ENCODE results near the gene CD59.

The CD59 gene

GRCh38 chr11:33697997-33698396 is 38.2 kb downstream of the CD59 start:
- no peak for DNase-seq (ENCODE audit: low spot score)
- TF ChIP-seq, protein P1, sequence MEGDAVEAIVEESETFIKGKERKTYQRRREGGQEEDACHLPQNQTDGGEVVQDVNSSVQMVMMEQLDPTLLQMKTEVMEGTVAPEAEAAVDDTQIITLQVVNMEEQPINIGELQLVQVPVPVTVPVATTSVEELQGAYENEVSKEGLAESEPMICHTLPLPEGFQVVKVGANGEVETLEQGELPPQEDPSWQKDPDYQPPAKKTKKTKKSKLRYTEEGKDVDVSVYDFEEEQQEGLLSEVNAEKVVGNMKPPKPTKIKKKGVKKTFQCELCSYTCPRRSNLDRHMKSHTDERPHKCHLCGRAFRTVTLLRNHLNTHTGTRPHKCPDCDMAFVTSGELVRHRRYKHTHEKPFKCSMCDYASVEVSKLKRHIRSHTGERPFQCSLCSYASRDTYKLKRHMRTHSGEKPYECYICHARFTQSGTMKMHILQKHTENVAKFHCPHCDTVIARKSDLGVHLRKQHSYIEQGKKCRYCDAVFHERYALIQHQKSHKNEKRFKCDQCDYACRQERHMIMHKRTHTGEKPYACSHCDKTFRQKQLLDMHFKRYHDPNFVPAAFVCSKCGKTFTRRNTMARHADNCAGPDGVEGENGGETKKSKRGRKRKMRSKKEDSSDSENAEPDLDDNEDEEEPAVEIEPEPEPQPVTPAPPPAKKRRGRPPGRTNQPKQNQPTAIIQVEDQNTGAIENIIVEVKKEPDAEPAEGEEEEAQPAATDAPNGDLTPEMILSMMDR (IDR thresholded peaks at IDR 0.05; ENCODE audit: borderline replicate concordance, control extremely low read depth, extremely low read depth, insufficient read depth, missing control alignments): no peak
- in situ Hi-C loops (cut with MboI; ENCODE audit: low sequenced_read_pairs, unreplicated experiment): no loop called here

- in situ Hi-C loops (cut with MboI; ENCODE audit: low sequenced_read_pairs, unreplicated experiment): no loop called here
- DNase-seq (ENCODE audit: low spot score): no peak
- TF ChIP-seq, protein P1 (IDR thresholded peaks at IDR 0.05; ENCODE audit: borderline replicate concordance, control extremely low read depth, extremely low read depth, insufficient read depth, missing control alignments): no peak
Measured at GRCh38 chr11:33696931-33697638, 39.1 kb downstream of the CD59 start.

GRCh38 chr11:33696411-33696810 is 39.8 kb downstream of the CD59 start:
- TF ChIP-seq, protein P1 (IDR thresholded peaks at IDR 0.05; ENCODE audit: borderline replicate concordance, control extremely low read depth, extremely low read depth, insufficient read depth, missing control alignments): no peak
- DNase-seq (ENCODE audit: low spot score): no peak
- in situ Hi-C loops (cut with MboI; ENCODE audit: low sequenced_read_pairs, unreplicated experiment): no loop called here

GRCh38 chr11:33695051-33695566 is 41.1 kb downstream of the CD59 start:
- in situ Hi-C loops (cut with MboI; ENCODE audit: low sequenced_read_pairs, unreplicated experiment): no loop called here
- no peak for DNase-seq (ENCODE audit: low spot score)
- TF ChIP-seq, protein P1 (IDR thresholded peaks at IDR 0.05; ENCODE audit: borderline replicate concordance, control extremely low read depth, extremely low read depth, insufficient read depth, missing control alignments): no peak

GRCh38 chr11:33694346-33695050 is 41.7 kb downstream of the CD59 start:
- DNase-seq (ENCODE audit: low spot score): no peak
- TF ChIP-seq, protein P1 (IDR thresholded peaks at IDR 0.05; ENCODE audit: borderline replicate concordance, control extremely low read depth, extremely low read depth, insufficient read depth, missing control alignments): no peak
- in situ Hi-C loops (cut with MboI; ENCODE audit: low sequenced_read_pairs, unreplicated experiment): no loop called here

DNA sequence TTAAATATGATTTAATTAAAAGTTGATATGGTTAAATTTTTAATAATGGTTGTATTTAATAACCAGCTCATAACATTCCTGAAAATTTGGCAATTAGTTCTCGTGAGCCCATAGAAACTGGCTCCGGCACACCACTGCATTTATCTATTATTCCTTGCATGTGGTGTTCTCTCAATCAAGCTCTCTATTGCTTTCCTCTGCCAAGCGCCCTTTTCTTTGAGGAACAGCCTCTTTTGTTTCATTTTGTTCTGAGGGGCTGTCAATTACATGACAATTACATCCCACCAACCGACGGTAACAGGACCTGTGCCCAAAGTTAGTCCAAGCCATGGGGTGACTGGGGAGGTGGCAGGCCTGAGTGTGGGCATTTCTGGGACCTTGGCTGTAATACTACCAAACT is 43.7 kb downstream of the CD59 start:
- TF ChIP-seq, protein P1 (IDR thresholded peaks at IDR 0.05; ENCODE audit: borderline replicate concordance, control extremely low read depth, extremely low read depth, insufficient read depth, missing control alignments): no peak
- in situ Hi-C loops (cut with MboI; ENCODE audit: low sequenced_read_pairs, unreplicated experiment): no loop called here
- no peak for DNase-seq (ENCODE audit: low spot score)

All from GM13976 (cell line).